ENCODE data around the gene CBX2.

Gene CBX2

GRCh38 chr17:79800325-79801155 lies 22.6 kb downstream of the CBX2 start:
- Histone ChIP-seq H3K9ac (ENCODE audit: low read depth, low read length) (no peak overlapping the region), H3K9me3 (ENCODE audit: control insufficient read depth, insufficient read depth, low read length) (no peaks in the 10 kb centered on the region), H3K36me3 (ENCODE audit: control insufficient read depth, insufficient read depth, low read length) (no peaks in the 10 kb centered on the region), H3K4me3 (ENCODE audit: low read depth, low read length) (peak overlapping the region; percentile 37), H3K27me3 (ENCODE audit: control insufficient read depth, insufficient read depth, low read length) (peaks cover 86% of the 10 kb centered on the region), H3K4me1 (ENCODE audit: control insufficient read depth, insufficient read depth, low read length) (peaks cover 17% of the 10 kb centered on the region)

GRCh38 chr17:79801156-79802038 lies 23.4 kb downstream of the CBX2 start:
- no peaks in the 10 kb centered on the region for H3K9me3 ChIP-seq (ENCODE audit: control insufficient read depth, insufficient read depth, low read length)
- H3K36me3 ChIP-seq (ENCODE audit: control insufficient read depth, insufficient read depth, low read length): no peaks in the 10 kb centered on the region
- peak overlapping the region; percentile 37 for H3K4me3 ChIP-seq (ENCODE audit: low read depth, low read length)
- peaks cover 14% of the 10 kb centered on the region for H3K4me1 ChIP-seq (ENCODE audit: control insufficient read depth, insufficient read depth, low read length)
- peaks cover 86% of the 10 kb centered on the region for H3K27me3 ChIP-seq (ENCODE audit: control insufficient read depth, insufficient read depth, low read length)
- no peak overlapping the region for H3K9ac ChIP-seq (ENCODE audit: low read depth, low read length)

GRCh38 chr17:79802039-79802735 lies 24.2 kb downstream of the CBX2 start:
- no peak overlapping the region for H3K9ac ChIP-seq (ENCODE audit: low read depth, low read length)
- H3K36me3 ChIP-seq (ENCODE audit: control insufficient read depth, insufficient read depth, low read length): no peaks in the 10 kb centered on the region
- H3K4me3 ChIP-seq (ENCODE audit: low read depth, low read length): peak overlapping the region; percentile 30
- peaks cover 93% of the 10 kb centered on the region for H3K27me3 ChIP-seq (ENCODE audit: control insufficient read depth, insufficient read depth, low read length)
- H3K4me1 ChIP-seq (ENCODE audit: control insufficient read depth, insufficient read depth, low read length): peaks cover 14% of the 10 kb centered on the region
- H3K9me3 ChIP-seq (ENCODE audit: control insufficient read depth, insufficient read depth, low read length): no peaks in the 10 kb centered on the region

GRCh38 chr17:79802736-79803420 lies 24.9 kb downstream of the CBX2 start:
- Histone ChIP-seq H3K4me3 (ENCODE audit: low read depth, low read length) (peak overlapping the region; percentile 39), H3K4me1 (ENCODE audit: control insufficient read depth, insufficient read depth, low read length) (peaks cover 14% of the 10 kb centered on the region), H3K9me3 (ENCODE audit: control insufficient read depth, insufficient read depth, low read length) (no peaks in the 10 kb centered on the region), H3K36me3 (ENCODE audit: control insufficient read depth, insufficient read depth, low read length) (no peaks in the 10 kb centered on the region), H3K9ac (ENCODE audit: low read depth, low read length) (no peak overlapping the region), H3K27me3 (ENCODE audit: control insufficient read depth, insufficient read depth, low read length) (peaks cover 99% of the 10 kb centered on the region)

- no peak overlapping the region for H3K9ac ChIP-seq (ENCODE audit: low read depth, low read length)
Measured at GRCh38 chr17:79803421-79803996, 25.6 kb downstream of the CBX2 start.

GRCh38 chr17:79803997-79804855 lies 26.3 kb downstream of the CBX2 start:
- H3K9ac ChIP-seq (ENCODE audit: low read depth, low read length): no peak overlapping the region
- peaks cover 19% of the 10 kb centered on the region for H3K4me1 ChIP-seq (ENCODE audit: control insufficient read depth, insufficient read depth, low read length)
- no peaks in the 10 kb centered on the region for H3K36me3 ChIP-seq (ENCODE audit: control insufficient read depth, insufficient read depth, low read length)
- no peaks in the 10 kb centered on the region for H3K9me3 ChIP-seq (ENCODE audit: control insufficient read depth, insufficient read depth, low read length)
- H3K4me3 ChIP-seq (ENCODE audit: low read depth, low read length): peak overlapping the region; percentile 39
- peaks cover 99% of the 10 kb centered on the region for H3K27me3 ChIP-seq (ENCODE audit: control insufficient read depth, insufficient read depth, low read length)

More at GRCh38 chr17:79803421-79803996, 25.6 kb downstream of the CBX2 start:
- Histone ChIP-seq H3K27me3 (ENCODE audit: control insufficient read depth, insufficient read depth, low read length) (peaks cover 99% of the 10 kb centered on the region), H3K4me1 (ENCODE audit: control insufficient read depth, insufficient read depth, low read length) (peaks cover 14% of the 10 kb centered on the region), H3K9me3 (ENCODE audit: control insufficient read depth, insufficient read depth, low read length) (no peaks in the 10 kb centered on the region), H3K36me3 (ENCODE audit: control insufficient read depth, insufficient read depth, low read length) (no peaks in the 10 kb centered on the region), H3K4me3 (ENCODE audit: low read depth, low read length) (peak overlapping the region; percentile 39)

- Histone ChIP-seq H3K9ac (ENCODE audit: low read depth, low read length) (no peak overlapping the region), H3K27me3 (ENCODE audit: control insufficient read depth, insufficient read depth, low read length) (peaks cover 94% of the 10 kb centered on the region), H3K4me3 (ENCODE audit: low read depth, low read length) (peak overlapping the region; percentile 13), H3K4me1 (ENCODE audit: control insufficient read depth, insufficient read depth, low read length) (peaks cover 19% of the 10 kb centered on the region), H3K9me3 (ENCODE audit: control insufficient read depth, insufficient read depth, low read length) (no peaks in the 10 kb centered on the region), H3K36me3 (ENCODE audit: control insufficient read depth, insufficient read depth, low read length) (no peaks in the 10 kb centered on the region)
Measured at GRCh38 chr17:79804856-79805696, 27.1 kb downstream of the CBX2 start.

- H3K36me3 ChIP-seq (ENCODE audit: control insufficient read depth, insufficient read depth, low read length): no peaks in the 10 kb centered on the region
- H3K4me3 ChIP-seq (ENCODE audit: low read depth, low read length): peak overlapping the region; percentile 26
- no peak overlapping the region for H3K9ac ChIP-seq (ENCODE audit: low read depth, low read length)
- H3K9me3 ChIP-seq (ENCODE audit: control insufficient read depth, insufficient read depth, low read length): no peaks in the 10 kb centered on the region
- H3K4me1 ChIP-seq (ENCODE audit: control insufficient read depth, insufficient read depth, low read length): peaks cover 19% of the 10 kb centered on the region
- H3K27me3 ChIP-seq (ENCODE audit: control insufficient read depth, insufficient read depth, low read length): peaks cover 89% of the 10 kb centered on the region
Measured at GRCh38 chr17:79806446-79806760, 28.5 kb downstream of the CBX2 start.

- Histone ChIP-seq H3K9ac (ENCODE audit: low read depth, low read length) (no peak overlapping the region), H3K4me1 (ENCODE audit: control insufficient read depth, insufficient read depth, low read length) (peaks cover 23% of the 10 kb centered on the region), H3K4me3 (ENCODE audit: low read depth, low read length) (peak overlapping the region; percentile 26), H3K27me3 (ENCODE audit: control insufficient read depth, insufficient read depth, low read length) (peaks cover 89% of the 10 kb centered on the region), H3K36me3 (ENCODE audit: control insufficient read depth, insufficient read depth, low read length) (no peaks in the 10 kb centered on the region), H3K9me3 (ENCODE audit: control insufficient read depth, insufficient read depth, low read length) (no peaks in the 10 kb centered on the region)
Measured at GRCh38 chr17:79806863-79807720, 29.1 kb downstream of the CBX2 start.
